Esophagus muscularis mucosa (tissue), 4 donors: ENCODE data around the gene MEAK7. TPM values are rescaled to one million over a fixed set of nuclear protein-coding genes. Genes with fewer than 3 reads are reported as not detected.
A peak's percentile ranks its signal among the peaks of the same experiment; 100 is the strongest.

Experiments
- DNase-seq: peaks from one replicate; pipeline ENCODE4 v3.0.0-alpha.2; 2017; ENCODE audit errors: extremely low spot score
- H3K27ac ChIP-seq, 4 donors: fragments of 200-600 bp; sonication (generic); replicated peaks in 1 of 4; 1 replicate in 3 of 4; 2 replicates in 1 of 4; pipeline ENCODE4 v1.5.1; 2016 to 2019; ENCODE audit warnings: mild to moderate bottlenecking in 1 of 4
- H3K27me3 ChIP-seq, 4 donors: fragments of 200-600 bp; sonication (generic); one replicate each; pipeline versions ENCODE4 v1.5.1 to v1.6.0; 2016 to 2019
- H3K36me3 ChIP-seq, 4 donors: fragments of 200-600 bp; sonication (generic); one replicate each; pipeline ENCODE4 v1.5.1; 2016 to 2019
- H3K4me1 ChIP-seq, 4 donors: fragments of 200-600 bp; sonication (generic); one replicate each; pipeline ENCODE4 v1.5.1; 2016 to 2019
- H3K4me3 ChIP-seq, 4 donors: fragments of 200-600 bp; sonication (generic); 1 replicate in 2 of 4; 2 replicates in 2 of 4; pipeline ENCODE4 v1.5.1; 2016 to 2019; ENCODE audit warnings: mild to moderate bottlenecking in 4 of 4, moderate library complexity in 1 of 4
- H3K9me3 ChIP-seq, 4 donors: fragments of 200-600 bp; sonication (generic); 1 replicate in 3 of 4; 2 replicates in 1 of 4; pipeline ENCODE4 v1.5.1; 2016 to 2019
- CTCF ChIP-seq, 3 experiments: fragments of 200-600 bp in 2 of 3; fragments of 450-650 bp in 1 of 3; sonication (generic) in 2 of 3; IDR thresholded peaks; one replicate each; pipeline ENCODE4 v1.5.1; 2017 to 2019; ENCODE audit warnings: antibody characterized with exemption in 3 of 3, mild to moderate bottlenecking in 2 of 3, moderate library complexity in 1 of 3
- EP300 ChIP-seq: sonication (generic); formaldehyde crosslinking; IDR thresholded peaks from one replicate; pipeline ENCODE4 v1.6.1; 2017; ENCODE audit warnings: antibody characterized with exemption
- POLR2A ChIP-seq: fragments of 450-650 bp; IDR thresholded peaks from one replicate; pipeline ENCODE4 v1.6.1; 2017; ENCODE audit warnings: antibody characterized with exemption, moderate library complexity, mild to moderate bottlenecking, low read depth
- POLR2AphosphoS5 ChIP-seq, 2 donors: sonication (generic); formaldehyde crosslinking; IDR thresholded peaks; one replicate each; pipeline ENCODE4 v1.6.1; 2017; ENCODE audit warnings: antibody characterized with exemption in 2 of 2
- WGBS: methylation state at CpG from one replicate; pipeline ENCODE4 v1.1.5; 2018; 5-methylcytosine and 5-hydroxymethylcytosine counted together
- intact Hi-C: fragments of 100-400 bp; cut with DNase I; formaldehyde crosslinking; loops from one replicate; pipeline ENCODE4 v1.15.1; 2023
- total RNA-seq, 4 donors: library from RNA; depleted of rRNA; stranded (reverse); fragments of >200 nt; gene quantifications; one replicate each; pipeline versions ENCODE4 v1.1.0 to v1.2.1, GENCODE V29; 2016

MEAK7 gene
- total RNA-seq, 4 donors from 2014 or later, result 8.3 to 13.0 (median 9.6) TPM

DNA sequence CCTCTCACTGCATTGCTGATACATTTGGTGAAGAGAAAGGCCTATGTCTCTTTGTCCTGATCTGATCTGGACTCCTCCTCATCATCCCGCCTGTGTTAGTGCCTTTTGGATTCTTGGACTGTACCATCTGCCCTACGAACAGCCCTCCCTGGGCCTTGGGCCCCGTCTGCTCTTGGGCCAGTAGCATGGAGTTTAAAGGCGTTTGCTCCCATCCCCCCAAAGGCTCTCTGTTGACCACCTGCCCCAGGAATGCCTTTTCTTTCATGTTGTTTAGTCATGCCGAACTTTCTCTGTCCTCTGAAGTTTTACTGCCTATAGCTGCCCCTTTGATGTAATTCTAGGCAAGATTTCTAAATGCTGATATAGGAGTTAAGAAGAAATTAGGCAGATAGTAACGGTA is 30.9 kb upstream of the MEAK7 start:
- no peak overlapping the region for H3K4me3 ChIP-seq
- H3K27me3 ChIP-seq, result no peaks in the 10 kb centered on the region
- H3K27ac ChIP-seq, result no peak overlapping the region
- intact Hi-C loops, result no loop called here
- no peak for DNase-seq
- no peaks in the 10 kb centered on the region for H3K36me3 ChIP-seq
- peaks cover 23 to 29% (median 28%) of the 10 kb centered on the region in 4 donors for H3K4me1 ChIP-seq
- WGBS, result 75% methylated on average over 6 of the region's 6 CpGs
- H3K9me3 ChIP-seq, result no peaks in the 10 kb centered on the region
- TF ChIP-seq POLR2AphosphoS5 (IDR thresholded peaks at IDR 0.05), result no peak
- TF ChIP-seq EP300, result no peak
- no peak for TF ChIP-seq CTCF (IDR thresholded peaks at IDR 0.05)
- TF ChIP-seq POLR2A, result no peak

DNA sequence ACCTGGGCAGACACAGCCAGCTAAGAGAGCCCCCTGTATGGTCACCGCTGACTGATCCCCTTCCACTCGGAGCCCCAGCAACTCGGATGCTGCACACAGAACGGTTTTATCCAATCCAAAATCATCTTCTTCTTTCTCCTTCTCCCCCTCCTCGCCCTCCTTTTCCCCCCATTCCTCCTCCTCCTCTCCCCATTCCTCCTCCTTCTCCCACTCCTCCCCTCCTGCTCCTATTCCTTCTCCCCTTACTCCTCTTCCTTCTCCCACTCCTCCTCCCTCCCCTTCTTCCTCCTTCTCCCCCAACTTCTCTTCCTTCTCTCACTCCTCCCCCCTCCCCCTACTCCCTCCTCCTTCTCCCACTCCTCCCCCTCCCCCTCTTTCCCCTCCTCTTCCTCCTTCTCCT is 30.4 kb upstream of the MEAK7 start:
- Histone ChIP-seq H3K4me1 (peaks cover 23 to 29% (median 28%) of the 10 kb centered on the region in 4 donors), H3K4me3 (no peak overlapping the region), H3K36me3 (no peaks in the 10 kb centered on the region), H3K27ac (no peak overlapping the region), H3K9me3 (no peaks in the 10 kb centered on the region), H3K27me3 (no peaks in the 10 kb centered on the region)
- intact Hi-C loops, result loop anchor here (5.0 kb wide), 1 partner anchor 82 kb away; the partner anchor contains the start of gene COTL1
- no peak for TF ChIP-seq CTCF (IDR thresholded peaks at IDR 0.05)
- no peak for TF ChIP-seq EP300
- no peak for TF ChIP-seq POLR2AphosphoS5 (IDR thresholded peaks at IDR 0.05)
- no peak for TF ChIP-seq POLR2A
- 94% methylated on average over 5 of the region's 5 CpGs for WGBS
- DNase-seq, result no peak

GRCh38 chr16:84532855-84533486 is 28.5 kb upstream of the MEAK7 start:
- Histone ChIP-seq H3K27ac (peak overlapping the region; percentile 80 to 87 (median 84)), H3K27me3 (no peaks in the 10 kb centered on the region), H3K4me3 (peak overlapping the region in 1 of 4 donors; percentile 4), H3K9me3 (no peaks in the 10 kb centered on the region), H3K4me1 (peaks cover 23 to 34% (median 32%) of the 10 kb centered on the region in 4 donors), H3K36me3 (no peaks in the 10 kb centered on the region)
- TF ChIP-seq EP300, result no peak
- no peak for TF ChIP-seq POLR2A
- peak in 1 of 2 donors; percentile 51 for TF ChIP-seq POLR2AphosphoS5 (IDR thresholded peaks at IDR 0.05)
- TF ChIP-seq CTCF (IDR thresholded peaks at IDR 0.05), result no peak
- 64% methylated on average over 11 of the region's 11 CpGs for WGBS
- DNase-seq, result no peak
- intact Hi-C loops, result loop anchor here (5.0 kb wide), 1 partner anchor 84 kb away; the partner anchor contains the start of gene COTL1

- H3K9me3 ChIP-seq, result no peaks in the 10 kb centered on the region
- intact Hi-C loops, result loop anchor here (5.0 kb wide), 1 partner anchor 85 kb away; the partner anchor contains the start of gene COTL1
- H3K4me1 ChIP-seq, result peaks cover 30 to 41% (median 37%) of the 10 kb centered on the region in 4 donors
- no peak for DNase-seq
- peak overlapping the region; percentile 80 to 87 (median 84) for H3K27ac ChIP-seq
- 17% methylated on average over 10 of the region's 10 CpGs for WGBS
- no peaks in the 10 kb centered on the region for H3K27me3 ChIP-seq
- TF ChIP-seq POLR2AphosphoS5 (IDR thresholded peaks at IDR 0.05) (peak; percentile 65 to 83), CTCF (IDR thresholded peaks at IDR 0.05) (no peak), EP300 (peak; percentile 30), POLR2A (no peak)
- H3K4me3 ChIP-seq, result no peak overlapping the region
- no peaks in the 10 kb centered on the region for H3K36me3 ChIP-seq
Observed at GRCh38 chr16:84532291-84532724, 27.8 kb upstream of the MEAK7 start.
